GM23338 (cell line): Measurements from ENCODE around the gene IGSF22.

ENCODE experiments used
- CREB1 ChIP-seq: fragments of 250-450 bp; sonication (Bioruptor Pico); IDR thresholded peaks from 2 replicates; pipeline ENCODE4 v1.5.0; 2020; ENCODE audit warnings: low read depth, mild to moderate bottlenecking, moderate library complexity
- CTCF ChIP-seq, 2 experiments: fragments of 200-600 bp in 1 of 2; sonication (generic) in 1 of 2; conservative IDR thresholded peaks; 2 replicates each; pipeline versions ENCODE4 v1.5.1 to v1.6.1; 2016 to 2017; ENCODE audit warnings: antibody characterized with exemption in 2 of 2, low read depth in 2 of 2, mild to moderate bottlenecking in 2 of 2, moderate library complexity in 1 of 2
- ETS1 ChIP-seq: IDR thresholded peaks from 2 replicates; pipeline ENCODE4 v1.6.1; 2016; ENCODE audit warnings: antibody characterized with exemption
- EZH2 ChIP-seq: fragments of 200-600 bp; sonication (generic); IDR thresholded peaks from one replicate; pipeline ENCODE4 v1.8.0; 2017; ENCODE audit warnings: antibody characterized with exemption, mild to moderate bottlenecking, low read depth; ENCODE audit not compliant: unreplicated experiment
- EZH2phosphoT487 ChIP-seq: fragments of 200-600 bp; sonication (generic); IDR thresholded peaks from one replicate; pipeline ENCODE4 v1.8.1; 2018; ENCODE audit warnings: antibody characterized with exemption; ENCODE audit not compliant: unreplicated experiment
- JUNB ChIP-seq: IDR thresholded peaks from one replicate; pipeline ENCODE4 v1.6.1; 2016; ENCODE audit warnings: antibody characterized with exemption; ENCODE audit not compliant: unreplicated experiment
- NANOG ChIP-seq: IDR thresholded peaks from 2 replicates; pipeline ENCODE4 v1.6.1; 2016; ENCODE audit warnings: antibody characterized with exemption, borderline replicate concordance
- POLR2AphosphoS5 ChIP-seq: IDR thresholded peaks from 2 replicates; pipeline ENCODE4 v1.6.1; 2016; ENCODE audit warnings: antibody characterized with exemption, low read depth
- REST ChIP-seq: IDR thresholded peaks from one replicate; pipeline ENCODE4 v1.6.1; 2018; ENCODE audit warnings: antibody characterized with exemption; ENCODE audit not compliant: unreplicated experiment
- STAT1 ChIP-seq: IDR thresholded peaks from one replicate; pipeline ENCODE4 v1.6.1; 2016; ENCODE audit warnings: antibody characterized with exemption; ENCODE audit not compliant: unreplicated experiment
- ZNF114 ChIP-seq: fragments of 250-450 bp; sonication (Bioruptor Pico); IDR thresholded peaks from 2 replicates; pipeline ENCODE4 v1.5.0; 2020; ENCODE audit warnings: mild to moderate bottlenecking, moderate library complexity
- ZNF331 ChIP-seq: fragments of 250-450 bp; sonication (Bioruptor Pico); IDR thresholded peaks from 2 replicates; pipeline ENCODE4 v1.5.0; 2020; ENCODE audit warnings: low read depth, mild to moderate bottlenecking, moderate library complexity
- ZNF462 ChIP-seq: fragments of 250-450 bp; sonication (Bioruptor Pico); IDR thresholded peaks from 2 replicates; pipeline ENCODE4 v1.5.0; 2020; ENCODE audit warnings: mild to moderate bottlenecking, moderate library complexity

- TF ChIP-seq POLR2AphosphoS5 = no peak
- TF ChIP-seq REST = no peak
- TF ChIP-seq CTCF (conservative IDR thresholded peaks at IDR 0.05; ENCODE audit: low read depth in 2 of 2) = no peak
- no peak for TF ChIP-seq EZH2phosphoT487
- TF ChIP-seq JUNB = no peak
- TF ChIP-seq EZH2 = no peak
- no peak for TF ChIP-seq CREB1 (CRISPR knock-in tag)
- TF ChIP-seq ZNF114 (CRISPR knock-in tag) = no peak
- TF ChIP-seq ETS1 = no peak
- TF ChIP-seq ZNF331 (CRISPR knock-in tag) = no peak
- TF ChIP-seq NANOG = no peak
- TF ChIP-seq STAT1 = no peak
- no peak for TF ChIP-seq ZNF462
Measured at GRCh38 chr11:18704698-18705097, 21.3 kb downstream of the IGSF22 start.
